Stimulated activated naive B cell treated with anti-CD40 and anti-IgM and Interleukin-4, amounts not matched to agents 10 μg/mL and 1 μg/mL and 100 μg/mL, for 72 hours (primary cell): ENCODE data around the gene FBXL13.
A peak's percentile ranks its signal among the peaks of the same experiment; 100 is the strongest.
"Not testable (repeated sequence)": the region's sequence is repeated elsewhere in the genome, so short reads cannot be mapped to it uniquely, and the experiment has no call there.

Experiments used
- ATAC-seq, 2 donors: fragments of 150-1000 bp; cut with Tn5 transposase; replicated peaks; 2 replicates each; pipeline ENCODE4 v1.10.0; 2021; ENCODE audit warnings: moderate library complexity in 1 of 2
- DNase-seq: peaks from one replicate; pipeline ENCODE4 v3.0.0; 2021
- H3K27ac Mint-ChIP-seq: one replicate; pipeline ENCODE4 v1.8.0; 2022; ENCODE audit warnings: mild to moderate bottlenecking, mixed read lengths
- H3K27me3 Mint-ChIP-seq, 2 donors: one replicate each; pipeline ENCODE4 v1.8.0; 2022; ENCODE audit warnings: mixed read lengths in 2 of 2
- H3K36me3 Mint-ChIP-seq, 2 donors: one replicate each; pipeline ENCODE4 v1.8.0; 2022; ENCODE audit warnings: mixed read lengths in 2 of 2, mild to moderate bottlenecking in 1 of 2
- H3K4me1 Mint-ChIP-seq, 2 donors: one replicate each; pipeline ENCODE4 v1.8.0; 2022; ENCODE audit warnings: mixed read lengths in 2 of 2, mild to moderate bottlenecking in 1 of 2
- H3K4me3 Mint-ChIP-seq, 2 donors: one replicate each; pipeline ENCODE4 v1.8.0; 2022; ENCODE audit warnings: mild to moderate bottlenecking in 2 of 2, mixed read lengths in 2 of 2, moderate library complexity in 1 of 2
- H3K9me3 Mint-ChIP-seq, 2 donors: one replicate each; pipeline ENCODE4 v1.8.0; 2022; ENCODE audit warnings: mixed read lengths in 2 of 2, mild to moderate bottlenecking in 1 of 2

The FBXL13 gene

GRCh38 chr7:102914585-102914984 lies 160.0 kb downstream of the FBXL13 start:
- Mint-ChIP-seq H3K27ac (no peak overlapping the region), H3K9me3 (no peaks in the 10 kb centered on the region), H3K4me3 (no peak overlapping the region), H3K27me3 (no peaks in the 10 kb centered on the region), H3K36me3 (peaks cover 4 to 11% of the 10 kb centered on the region in 2 donors), H3K4me1 (peaks cover 1 to 7% of the 10 kb centered on the region in 2 donors)
- ATAC-seq (no peak), DNase-seq (no peak)

GRCh38 chr7:102913826-102914225 lies 160.8 kb downstream of the FBXL13 start:
- Mint-ChIP-seq H3K36me3 (peaks cover 4 to 16% of the 10 kb centered on the region in 2 donors), H3K27me3 (no peaks in the 10 kb centered on the region), H3K9me3 (no peaks in the 10 kb centered on the region), H3K27ac (no peak overlapping the region), H3K4me1 (peaks cover 1 to 7% of the 10 kb centered on the region in 2 donors), H3K4me3 (no peak overlapping the region)
- no peak for DNase-seq
- no peak for ATAC-seq

GRCh38 chr7:102912742-102913141 lies 161.9 kb downstream of the FBXL13 start, which contains the start of gene LRRC17:
TSS of gene LRRC17 (plus strand) at chr7:102913000. CDS start at chr7:102933914, 20,914 bp downstream.
- ATAC-seq (no peak), DNase-seq (no peak)
- H3K36me3 Mint-ChIP-seq: peaks cover 4 to 22% of the 10 kb centered on the region in 2 donors
- H3K4me1 Mint-ChIP-seq: peaks cover 1 to 7% of the 10 kb centered on the region in 2 donors
- H3K9me3 Mint-ChIP-seq: no peaks in the 10 kb centered on the region
- H3K27me3 Mint-ChIP-seq: no peaks in the 10 kb centered on the region
- no peak within 1 kb of the TSS for H3K4me3 Mint-ChIP-seq
- H3K27ac Mint-ChIP-seq: no peak within 1 kb of the TSS

- Mint-ChIP-seq H3K36me3 (peaks cover 12 to 28% of the 10 kb centered on the region in 2 donors), H3K27ac (no peak overlapping the region), H3K27me3 (no peaks in the 10 kb centered on the region), H3K4me1 (peaks cover 1 to 7% of the 10 kb centered on the region in 2 donors), H3K9me3 (peaks cover 0 to 13% of the 10 kb centered on the region in 2 donors), H3K4me3 (no peak overlapping the region)
- ATAC-seq (no peak), DNase-seq (no peak)
Observed at GRCh38 chr7:102908676-102909075, 165.9 kb downstream of the FBXL13 start.

- not testable (repeated sequence) for H3K4me1 Mint-ChIP-seq, H3K4me3 Mint-ChIP-seq, H3K27ac Mint-ChIP-seq, DNase-seq, H3K27me3 Mint-ChIP-seq, ATAC-seq
- peaks cover 7 to 11% of the 10 kb centered on the region in 2 donors for H3K36me3 Mint-ChIP-seq
- peaks cover 0 to 13% of the 10 kb centered on the region in 2 donors for H3K9me3 Mint-ChIP-seq
Observed at GRCh38 chr7:102903576-102903975, 171.0 kb downstream of the FBXL13 start.

GRCh38 chr7:102902052-102902451 lies 172.5 kb downstream of the FBXL13 start:
- not testable (repeated sequence) for ATAC-seq, H3K27me3 Mint-ChIP-seq, H3K4me3 Mint-ChIP-seq, DNase-seq, H3K4me1 Mint-ChIP-seq, H3K27ac Mint-ChIP-seq, H3K36me3 Mint-ChIP-seq
- peaks cover 0 to 13% of the 10 kb centered on the region in 2 donors for H3K9me3 Mint-ChIP-seq

GRCh38 chr7:102898532-102898859 lies 176.1 kb downstream of the FBXL13 start:
- DNase-seq (no peak), ATAC-seq (no peak)
- no peaks in the 10 kb centered on the region for H3K4me1 Mint-ChIP-seq
- H3K27ac Mint-ChIP-seq: no peak overlapping the region
- H3K36me3 Mint-ChIP-seq: no peaks in the 10 kb centered on the region
- H3K4me3 Mint-ChIP-seq: no peak overlapping the region
- no peaks in the 10 kb centered on the region for H3K27me3 Mint-ChIP-seq
- H3K9me3 Mint-ChIP-seq: no peaks in the 10 kb centered on the region

- H3K27me3 Mint-ChIP-seq: no peaks in the 10 kb centered on the region
Observed at GRCh38 chr7:102897856-102898531, 176.6 kb downstream of the FBXL13 start.

GRCh38 chr7:102897211-102897631 lies 177.4 kb downstream of the FBXL13 start:
- peaks cover 0 to 2% of the 10 kb centered on the region in 2 donors for H3K4me1 Mint-ChIP-seq
- H3K9me3 Mint-ChIP-seq: no peaks in the 10 kb centered on the region
- no peaks in the 10 kb centered on the region for H3K36me3 Mint-ChIP-seq
- no peak overlapping the region for H3K4me3 Mint-ChIP-seq
- DNase-seq (no peak), ATAC-seq (no peak)
- H3K27me3 Mint-ChIP-seq: no peaks in the 10 kb centered on the region
- no peak overlapping the region for H3K27ac Mint-ChIP-seq

More at GRCh38 chr7:102897856-102898531, 176.6 kb downstream of the FBXL13 start:
- no peaks in the 10 kb centered on the region for H3K36me3 Mint-ChIP-seq
- no peak overlapping the region for H3K4me3 Mint-ChIP-seq
- no peak overlapping the region for H3K27ac Mint-ChIP-seq
- peaks cover 0 to 2% of the 10 kb centered on the region in 2 donors for H3K4me1 Mint-ChIP-seq
- DNase-seq (no peak), ATAC-seq (no peak)
- no peaks in the 10 kb centered on the region for H3K9me3 Mint-ChIP-seq

GRCh38 chr7:102896585-102896984 lies 178.0 kb downstream of the FBXL13 start:
- Mint-ChIP-seq H3K36me3 (no peaks in the 10 kb centered on the region), H3K9me3 (no peaks in the 10 kb centered on the region), H3K27me3 (no peaks in the 10 kb centered on the region), H3K4me3 (no peak overlapping the region), H3K4me1 (peaks cover 0 to 2% of the 10 kb centered on the region in 2 donors), H3K27ac (no peak overlapping the region)
- ATAC-seq (no peak), DNase-seq (no peak)

GRCh38 chr7:102895602-102896001 lies 179.0 kb downstream of the FBXL13 start:
- Mint-ChIP-seq H3K4me1 (peaks cover 0 to 2% of the 10 kb centered on the region in 2 donors), H3K9me3 (no peaks in the 10 kb centered on the region), H3K4me3 (no peak overlapping the region), H3K27ac (no peak overlapping the region), H3K27me3 (no peaks in the 10 kb centered on the region), H3K36me3 (no peaks in the 10 kb centered on the region)
- ATAC-seq (no peak), DNase-seq (no peak)

- Mint-ChIP-seq H3K4me1 (peaks cover 0 to 2% of the 10 kb centered on the region in 2 donors), H3K36me3 (no peaks in the 10 kb centered on the region), H3K27ac (no peak overlapping the region), H3K4me3 (no peak overlapping the region), H3K9me3 (no peaks in the 10 kb centered on the region), H3K27me3 (no peaks in the 10 kb centered on the region)
- DNase-seq: no peak
- ATAC-seq: peak; percentile 60 to 69
Observed at GRCh38 chr7:102892631-102893278, 181.8 kb downstream of the FBXL13 start.

- Mint-ChIP-seq H3K4me3 (no peak overlapping the region), H3K27ac (no peak overlapping the region), H3K9me3 (no peaks in the 10 kb centered on the region), H3K27me3 (no peaks in the 10 kb centered on the region), H3K36me3 (no peaks in the 10 kb centered on the region), H3K4me1 (peaks cover 0 to 2% of the 10 kb centered on the region in 2 donors)
- DNase-seq (no peak), ATAC-seq (no peak)
Observed at GRCh38 chr7:102891693-102892261, 182.8 kb downstream of the FBXL13 start.

- no peak for DNase-seq
- ATAC-seq: no peak
- Mint-ChIP-seq H3K4me3 (no peak overlapping the region), H3K36me3 (no peaks in the 10 kb centered on the region), H3K4me1 (peaks cover 0 to 2% of the 10 kb centered on the region in 2 donors), H3K27ac (no peak overlapping the region), H3K27me3 (no peaks in the 10 kb centered on the region), H3K9me3 (no peaks in the 10 kb centered on the region)
Observed at GRCh38 chr7:102890971-102891692, 183.5 kb downstream of the FBXL13 start.
